Activated CD4-positive, alpha-beta T cell treated with anti-CD3 and anti-CD28 coated beads, Interleukin-2, amount 10 ng/mL, durations not matched to agents 7 days and 5 days (primary cell): ENCODE results near the gene WWOX. TPM values are rescaled to one million over a fixed set of nuclear protein-coding genes. Genes with fewer than 3 reads are reported as not detected.

Experiments
- CTCF ChIA-PET: fragments of 350-600 bp; sonication (Branson Sonifier 250); formaldehyde crosslinking; loops from one replicate; lab custom pipeline; 2021; ENCODE audit warnings: antibody characterized with exemption; lab: Charles Lee
- POLR2A ChIA-PET: fragments of 350-600 bp; sonication (Branson Sonifier 250); formaldehyde crosslinking; loops from one replicate; lab custom pipeline; 2021; ENCODE audit warnings: antibody characterized with exemption; lab: Charles Lee
- DNase-seq: peaks from one replicate; pipeline ENCODE4 v3.0.0-alpha.2; 2020
- H3K27ac Mint-ChIP-seq: one replicate; pipeline ENCODE4 v1.8.0; 2021; ENCODE audit warnings: mild to moderate bottlenecking, moderate library complexity, mixed read lengths
- H3K27me3 Mint-ChIP-seq: one replicate; pipeline ENCODE4 v1.8.0; 2021; ENCODE audit warnings: mixed read lengths
- H3K36me3 Mint-ChIP-seq: one replicate; pipeline ENCODE4 v1.8.0; 2021; ENCODE audit warnings: low read depth, mixed read lengths
- H3K4me1 Mint-ChIP-seq: one replicate; pipeline ENCODE4 v1.8.0; 2021; ENCODE audit warnings: mixed read lengths
- H3K4me3 Mint-ChIP-seq: one replicate; pipeline ENCODE4 v1.8.0; 2021; ENCODE audit warnings: mild to moderate bottlenecking, moderate library complexity, mixed read lengths
- H3K9me3 Mint-ChIP-seq: one replicate; pipeline ENCODE4 v1.8.0; 2021; ENCODE audit warnings: mixed read lengths
- total RNA-seq, 2 experiments: library from RNA; stranded (reverse); gene quantifications; one replicate each; pipeline ENCODE4 v1.2.3, GENCODE V29; 2021

Gene WWOX
- total RNA-seq, 2 experiments from 2014 or later: 22.2 to 28.9 TPM

GRCh38 chr16:79171504-79171903 is 1072.0 kb downstream of the WWOX start:
- H3K4me3 Mint-ChIP-seq: no peak overlapping the region
- DNase-seq: no peak
- POLR2A ChIA-PET: no interaction called here
- no peak overlapping the region for H3K27ac Mint-ChIP-seq
- CTCF ChIA-PET: interaction anchor here (0.6 kb wide), 1 partner anchor 293 kb away, joined by 3 read pairs; no protein-coding TSS in a partner anchor
- H3K27me3 Mint-ChIP-seq: no peaks in the 10 kb centered on the region
- H3K9me3 Mint-ChIP-seq: peaks cover 4% of the 10 kb centered on the region
- H3K4me1 Mint-ChIP-seq: peaks cover 8% of the 10 kb centered on the region
- H3K36me3 Mint-ChIP-seq: peaks cover 2% of the 10 kb centered on the region

GRCh38 chr16:79171931-79172705 is 1072.7 kb downstream of the WWOX start:
- Mint-ChIP-seq H3K36me3 (peaks cover 2% of the 10 kb centered on the region), H3K4me3 (no peak overlapping the region), H3K4me1 (peaks cover 8% of the 10 kb centered on the region), H3K27me3 (peaks cover 2% of the 10 kb centered on the region), H3K27ac (no peak overlapping the region), H3K9me3 (peaks cover 4% of the 10 kb centered on the region)
- ChIA-PET CTCF (interaction anchor here (0.6 kb wide), 1 partner anchor 293 kb away, joined by 3 read pairs; no protein-coding TSS in a partner anchor), POLR2A (no interaction called here)
- DNase-seq: no peak

- no peak overlapping the region for H3K27ac Mint-ChIP-seq
- peaks cover 7% of the 10 kb centered on the region for H3K9me3 Mint-ChIP-seq
- DNase-seq: no peak
- peaks cover 8% of the 10 kb centered on the region for H3K4me1 Mint-ChIP-seq
- CTCF ChIA-PET: interaction anchor here (0.6 to 0.7 kb wide), 2 partner anchors 37 to 170 kb away, joined by 3 read pairs; no protein-coding TSS in a partner anchor
- POLR2A ChIA-PET: no interaction called here
- H3K36me3 Mint-ChIP-seq: peaks cover 2% of the 10 kb centered on the region
- H3K4me3 Mint-ChIP-seq: no peak overlapping the region
- H3K27me3 Mint-ChIP-seq: peaks cover 6% of the 10 kb centered on the region
Observed at GRCh38 chr16:79172976-79173500, 1073.6 kb downstream of the WWOX start.

GRCh38 chr16:79173919-79174318 is 1074.5 kb downstream of the WWOX start:
- H3K27ac Mint-ChIP-seq: no peak overlapping the region
- CTCF ChIA-PET: interaction anchor here (1.2 kb wide), 1 partner anchor 10 kb away, joined by 3 read pairs; no protein-coding TSS in a partner anchor
- POLR2A ChIA-PET: no interaction called here
- no peak for DNase-seq
- no peak overlapping the region for H3K4me3 Mint-ChIP-seq
- peaks cover 4% of the 10 kb centered on the region for H3K9me3 Mint-ChIP-seq
- peaks cover 6% of the 10 kb centered on the region for H3K27me3 Mint-ChIP-seq
- H3K4me1 Mint-ChIP-seq: peaks cover 5% of the 10 kb centered on the region
- no peaks in the 10 kb centered on the region for H3K36me3 Mint-ChIP-seq

- H3K4me3 Mint-ChIP-seq: no peak overlapping the region
- CTCF ChIA-PET: interaction anchor here (1.1 to 1.2 kb wide), 3 partner anchors 9 to 24 kb away, joined by 3 read pairs; no protein-coding TSS in a partner anchor
- H3K27me3 Mint-ChIP-seq: peaks cover 6% of the 10 kb centered on the region
- H3K36me3 Mint-ChIP-seq: no peaks in the 10 kb centered on the region
- H3K4me1 Mint-ChIP-seq: no peaks in the 10 kb centered on the region
- no peak overlapping the region for H3K27ac Mint-ChIP-seq
- DNase-seq: no peak
- POLR2A ChIA-PET: no interaction called here
- H3K9me3 Mint-ChIP-seq: peaks cover 8% of the 10 kb centered on the region
Observed at GRCh38 chr16:79175286-79176057, 1076.0 kb downstream of the WWOX start.

GRCh38 chr16:79177018-79177417 is 1077.6 kb downstream of the WWOX start:
- CTCF ChIA-PET: no interaction called here
- H3K36me3 Mint-ChIP-seq: no peaks in the 10 kb centered on the region
- POLR2A ChIA-PET: no interaction called here
- H3K9me3 Mint-ChIP-seq: peaks cover 10% of the 10 kb centered on the region
- no peak for DNase-seq
- no peaks in the 10 kb centered on the region for H3K4me1 Mint-ChIP-seq
- H3K4me3 Mint-ChIP-seq: no peak overlapping the region
- H3K27ac Mint-ChIP-seq: no peak overlapping the region
- peaks cover 6% of the 10 kb centered on the region for H3K27me3 Mint-ChIP-seq

- H3K27ac Mint-ChIP-seq: no peak overlapping the region
- POLR2A ChIA-PET: no interaction called here
- no peak overlapping the region for H3K4me3 Mint-ChIP-seq
- peaks cover 6% of the 10 kb centered on the region for H3K27me3 Mint-ChIP-seq
- DNase-seq: no peak
- no peaks in the 10 kb centered on the region for H3K4me1 Mint-ChIP-seq
- H3K36me3 Mint-ChIP-seq: no peaks in the 10 kb centered on the region
- peaks cover 13% of the 10 kb centered on the region for H3K9me3 Mint-ChIP-seq
- CTCF ChIA-PET: no interaction called here
Observed at GRCh38 chr16:79181419-79181818, 1082.0 kb downstream of the WWOX start.

GRCh38 chr16:79182616-79183015 is 1083.2 kb downstream of the WWOX start:
- no peaks in the 10 kb centered on the region for H3K4me1 Mint-ChIP-seq
- no peaks in the 10 kb centered on the region for H3K36me3 Mint-ChIP-seq
- H3K27ac Mint-ChIP-seq: no peak overlapping the region
- CTCF ChIA-PET: no interaction called here
- H3K9me3 Mint-ChIP-seq: peaks cover 12% of the 10 kb centered on the region
- DNase-seq: no peak
- H3K4me3 Mint-ChIP-seq: no peak overlapping the region
- no peaks in the 10 kb centered on the region for H3K27me3 Mint-ChIP-seq
- POLR2A ChIA-PET: no interaction called here

- H3K4me1 Mint-ChIP-seq: peaks cover 1% of the 10 kb centered on the region
- ChIA-PET CTCF (no interaction called here), POLR2A (no interaction called here)
- no peak overlapping the region for H3K27ac Mint-ChIP-seq
- no peak for DNase-seq
- no peaks in the 10 kb centered on the region for H3K27me3 Mint-ChIP-seq
- no peak overlapping the region for H3K4me3 Mint-ChIP-seq
- peaks cover 2% of the 10 kb centered on the region for H3K36me3 Mint-ChIP-seq
- H3K9me3 Mint-ChIP-seq: peaks cover 13% of the 10 kb centered on the region
Observed at GRCh38 chr16:79183571-79183970, 1084.1 kb downstream of the WWOX start.

GRCh38 chr16:79184464-79185030 is 1085.1 kb downstream of the WWOX start:
- no peak for DNase-seq
- Mint-ChIP-seq H3K4me1 (peaks cover 1% of the 10 kb centered on the region), H3K27ac (no peak overlapping the region), H3K36me3 (peaks cover 2% of the 10 kb centered on the region), H3K9me3 (peaks cover 13% of the 10 kb centered on the region), H3K4me3 (no peak overlapping the region), H3K27me3 (no peaks in the 10 kb centered on the region)
- POLR2A ChIA-PET: no interaction called here
- CTCF ChIA-PET: no interaction called here

GRCh38 chr16:79185711-79186110 is 1086.3 kb downstream of the WWOX start:
- peaks cover 2% of the 10 kb centered on the region for H3K36me3 Mint-ChIP-seq
- no peak overlapping the region for H3K4me3 Mint-ChIP-seq
- peaks cover 1% of the 10 kb centered on the region for H3K4me1 Mint-ChIP-seq
- CTCF ChIA-PET: no interaction called here
- H3K27me3 Mint-ChIP-seq: no peaks in the 10 kb centered on the region
- peaks cover 9% of the 10 kb centered on the region for H3K9me3 Mint-ChIP-seq
- POLR2A ChIA-PET: no interaction called here
- no peak for DNase-seq
- H3K27ac Mint-ChIP-seq: no peak overlapping the region

- peaks cover 1% of the 10 kb centered on the region for H3K4me1 Mint-ChIP-seq
- DNase-seq: no peak
- H3K9me3 Mint-ChIP-seq: peaks cover 9% of the 10 kb centered on the region
- no peaks in the 10 kb centered on the region for H3K27me3 Mint-ChIP-seq
- POLR2A ChIA-PET: no interaction called here
- CTCF ChIA-PET: no interaction called here
- H3K4me3 Mint-ChIP-seq: no peak overlapping the region
- H3K36me3 Mint-ChIP-seq: peaks cover 2% of the 10 kb centered on the region
- H3K27ac Mint-ChIP-seq: no peak overlapping the region
Observed at GRCh38 chr16:79186196-79186595, 1086.7 kb downstream of the WWOX start.
